A549 (cell line): ENCODE results near the gene NTRK3. TPM values are rescaled to one million over a fixed set of nuclear protein-coding genes. Genes with fewer than 3 reads are reported as not detected.

Experiments used
- ATAC-seq, 2 experiments: fragments of 200-7000 bp in 1 of 2; fragments of >200 bp in 1 of 2; cut with Nextera tagmentation in 1 of 2; cut with Tn5 transposase in 1 of 2; 3 replicates each; pipeline versions ENCODE4 v1.8.0 to v1.9.1; 2018 to 2020; ENCODE audit warnings: mild to moderate bottlenecking in 1 of 2, moderate library complexity in 1 of 2
- CTCF ChIA-PET: fragments of 300-600 bp; sonication (Branson Sonifier 250); formaldehyde crosslinking; extraction: SDS; loops from one replicate; lab custom pipeline; 2021; ENCODE audit warnings: antibody characterized with exemption, inconsistent platforms; lab: Yijun Ruan, JAX
- POLR2A ChIA-PET: fragments of 350-600 bp; formaldehyde crosslinking; extraction: SDS; loops from one replicate; lab custom pipeline; 2021; ENCODE audit warnings: antibody characterized with exemption, inconsistent platforms; lab: Yijun Ruan, JAX
- DNase-seq, 2 experiments: peaks; one replicate each; pipeline versions ENCODE4 v3.0.0 to v3.0.0-alpha.2; 2011 to 2016; ENCODE audit warnings: low read depth in 1 of 2, low spot score in 1 of 2
- FAIRE-seq: peaks from 2 replicates; lab custom pipeline; 2011; peaks lifted over from hg19 to GRCh38; lab: Jason Lieb, UNC
- H3K27ac ChIP-seq, 2 experiments: fragments of >200 bp; sonication (Bioruptor Twin); formaldehyde crosslinking; 3 replicates each; pipeline ENCODE4 v1.5.1; 2016 to 2017
- H3K4me1 ChIP-seq: fragments of >200 bp; sonication (Bioruptor Twin); formaldehyde crosslinking; 3 replicates; pipeline ENCODE4 v1.6.1; 2016
- H3K4me2 ChIP-seq: fragments of >200 bp; sonication (Bioruptor Twin); formaldehyde crosslinking; 3 replicates; pipeline ENCODE4 v1.6.1; 2016
- H3K4me3 ChIP-seq: fragments of >200 bp; sonication (Bioruptor Twin); formaldehyde crosslinking; 3 replicates; pipeline ENCODE4 v1.5.1; 2016
- H3K9me3 ChIP-seq: fragments of >200 bp; sonication (Bioruptor Twin); formaldehyde crosslinking; 3 replicates; pipeline ENCODE4 v1.6.1; 2016
- BHLHE40 ChIP-seq: IDR thresholded peaks from 2 replicates; pipeline ENCODE4 v1.6.1; 2012; ENCODE audit warnings: low read depth, low read length, inconsistent platforms
- CBX2 ChIP-seq: fragments of 200-600 bp; sonication (generic); IDR thresholded peaks from 2 replicates; pipeline ENCODE4 v1.6.1; 2016; ENCODE audit warnings: low read depth, mild to moderate bottlenecking, borderline replicate concordance
- CBX8 ChIP-seq: fragments of 200-600 bp; sonication (generic); IDR thresholded peaks from 2 replicates; pipeline ENCODE4 v1.6.1; 2016
- CEBPB ChIP-seq, 2 experiments: fragments of >200 bp in 1 of 2; sonication (Bioruptor Twin) in 1 of 2; formaldehyde crosslinking in 1 of 2; IDR thresholded peaks; 2 replicates each; pipeline ENCODE4 v1.6.1; 2012 to 2016
- CHD4 ChIP-seq: fragments of 200-600 bp; sonication (generic); IDR thresholded peaks from 2 replicates; pipeline ENCODE4 v1.6.1; 2016; ENCODE audit warnings: antibody characterized with exemption, mild to moderate bottlenecking, borderline replicate concordance
- EHF ChIP-seq: fragments of 250-450 bp; sonication (Bioruptor Pico); IDR thresholded peaks from 2 replicates; pipeline ENCODE4 v1.5.0; 2020; ENCODE audit warnings: mild to moderate bottlenecking
- ESRRA ChIP-seq: fragments of 150-350 bp; IDR thresholded peaks from 2 replicates; pipeline ENCODE4 v1.6.1; 2014; ENCODE audit warnings: mild to moderate bottlenecking, low read length, borderline replicate concordance
- FOSB ChIP-seq: fragments of 250-450 bp; sonication (Bioruptor Pico); IDR thresholded peaks from 2 replicates; pipeline ENCODE4 v1.5.0; 2020; ENCODE audit warnings: mild to moderate bottlenecking, moderate library complexity
- FOSL2 ChIP-seq, 2 experiments: fragments of 450-650 bp in 1 of 2; fragments of >200 bp in 1 of 2; sonication (Bioruptor Twin) in 1 of 2; formaldehyde crosslinking; IDR thresholded peaks; 2 replicates each; pipeline versions ENCODE4 v1.5.0 to v1.6.1; 2016 to 2020; ENCODE audit warnings: mild to moderate bottlenecking in 1 of 2, moderate library complexity in 1 of 2
- HDAC2 ChIP-seq: fragments of 200-600 bp; sonication (generic); IDR thresholded peaks from 2 replicates; pipeline ENCODE4 v1.6.1; 2016
- HEYL ChIP-seq: fragments of 250-450 bp; sonication (Bioruptor Pico); IDR thresholded peaks from 2 replicates; pipeline ENCODE4 v1.8.0; 2021; ENCODE audit warnings: mild to moderate bottlenecking, moderate library complexity
- MAX ChIP-seq: IDR thresholded peaks from 2 replicates; pipeline ENCODE4 v1.6.1; 2012
- MAZ ChIP-seq: fragments of 150-350 bp; IDR thresholded peaks from 2 replicates; pipeline ENCODE4 v1.6.1; 2014; ENCODE audit warnings: antibody characterized with exemption, low read depth, low read length, borderline replicate concordance
- NFE2L2 ChIP-seq: fragments of 150-350 bp; conservative IDR thresholded peaks from 2 replicates; pipeline ENCODE4 v1.6.1; 2014; ENCODE audit warnings: low read length
- RARB ChIP-seq: fragments of 250-450 bp; sonication (Bioruptor Pico); IDR thresholded peaks from 2 replicates; pipeline ENCODE4 v1.8.0; 2021; ENCODE audit warnings: mild to moderate bottlenecking, moderate library complexity
- RNF2 ChIP-seq: fragments of 200-600 bp; sonication (generic); IDR thresholded peaks from 2 replicates; pipeline ENCODE4 v1.6.1; 2016; ENCODE audit warnings: low read depth, mild to moderate bottlenecking, antibody characterized with exemption, moderate library complexity, borderline replicate concordance
- SMC3 ChIP-seq: fragments of >200 bp; sonication (Bioruptor Twin); formaldehyde crosslinking; IDR thresholded peaks from 3 replicates; pipeline ENCODE4 v1.6.1; 2018; ENCODE audit warnings: inconsistent platforms
- SREBF2 ChIP-seq: fragments of 450-650 bp; IDR thresholded peaks from 2 replicates; pipeline ENCODE4 v1.6.1; 2014; ENCODE audit warnings: mild to moderate bottlenecking, moderate library complexity
- TFCP2L1 ChIP-seq: fragments of 250-450 bp; sonication (Bioruptor Pico); IDR thresholded peaks from 2 replicates; pipeline ENCODE4 v1.5.0; 2021; ENCODE audit warnings: mild to moderate bottlenecking
- ZFP36 ChIP-seq: fragments of 450-650 bp; IDR thresholded peaks from 2 replicates; pipeline ENCODE4 v1.6.1; 2014; ENCODE audit warnings: borderline replicate concordance; ENCODE audit not compliant: partially characterized antibody
- ZSCAN20 ChIP-seq: fragments of 250-450 bp; sonication (Bioruptor Pico); IDR thresholded peaks from 2 replicates; pipeline ENCODE4 v1.8.0; 2022; ENCODE audit warnings: mild to moderate bottlenecking, moderate library complexity
- WGBS: methylation state at CpG from one replicate; pipeline ENCODE4 v1.1.6; 2017; ENCODE audit errors: missing lambda C conversion rate; 5-methylcytosine and 5-hydroxymethylcytosine counted together
- polyA plus RNA-seq, 4 experiments: library from polyadenylated mRNA; depleted of rRNA in 3 of 4; stranded (reverse); fragments of >200 nt; fragmentation: RNase III in 1 of 4; extraction: RNeasy Plus Mini Kit Qiagen cat#74134 plus additional on column Dnase treatment in 1 of 4; gene quantifications; 2 replicates in 3 of 4; 3 replicates in 1 of 4; pipeline ENCODE4 v1.2.3, GENCODE V29; 2011 to 2017
- TF ChIP-seq, protein P1 (sequence below): fragments of 250-450 bp; sonication (Bioruptor Pico); IDR thresholded peaks from 2 replicates; pipeline ENCODE4 v1.5.0; 2021; ENCODE audit warnings: mild to moderate bottlenecking, moderate library complexity, borderline replicate concordance

Gene NTRK3
- polyA plus RNA-seq, 2 of the 4 experiments (the other 2 are of a cell fraction): 55.0 to 55.2 TPM

GRCh38 chr15:88020806-88021205 is 235.7 kb downstream of the NTRK3 start (continued):
- TF ChIP-seq MAZ (no peak), CHD4 (no peak), TFCP2L1 (CRISPR knock-in tag) (no peak), MAX (no peak)
- TF ChIP-seq, protein P1, sequence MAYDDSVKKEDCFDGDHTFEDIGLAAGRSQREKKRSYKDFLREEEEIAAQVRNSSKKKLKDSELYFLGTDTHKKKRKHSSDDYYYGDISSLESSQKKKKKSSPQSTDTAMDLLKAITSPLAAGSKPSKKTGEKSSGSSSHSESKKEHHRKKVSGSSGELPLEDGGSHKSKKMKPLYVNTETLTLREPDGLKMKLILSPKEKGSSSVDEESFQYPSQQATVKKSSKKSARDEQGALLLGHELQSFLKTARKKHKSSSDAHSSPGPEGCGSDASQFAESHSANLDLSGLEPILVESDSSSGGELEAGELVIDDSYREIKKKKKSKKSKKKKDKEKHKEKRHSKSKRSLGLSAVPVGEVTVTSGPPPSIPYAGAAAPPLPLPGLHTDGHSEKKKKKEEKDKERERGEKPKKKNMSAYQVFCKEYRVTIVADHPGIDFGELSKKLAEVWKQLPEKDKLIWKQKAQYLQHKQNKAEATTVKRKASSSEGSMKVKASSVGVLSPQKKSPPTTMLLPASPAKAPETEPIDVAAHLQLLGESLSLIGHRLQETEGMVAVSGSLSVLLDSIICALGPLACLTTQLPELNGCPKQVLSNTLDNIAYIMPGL (CRISPR knock-in tag): no peak

DNA sequence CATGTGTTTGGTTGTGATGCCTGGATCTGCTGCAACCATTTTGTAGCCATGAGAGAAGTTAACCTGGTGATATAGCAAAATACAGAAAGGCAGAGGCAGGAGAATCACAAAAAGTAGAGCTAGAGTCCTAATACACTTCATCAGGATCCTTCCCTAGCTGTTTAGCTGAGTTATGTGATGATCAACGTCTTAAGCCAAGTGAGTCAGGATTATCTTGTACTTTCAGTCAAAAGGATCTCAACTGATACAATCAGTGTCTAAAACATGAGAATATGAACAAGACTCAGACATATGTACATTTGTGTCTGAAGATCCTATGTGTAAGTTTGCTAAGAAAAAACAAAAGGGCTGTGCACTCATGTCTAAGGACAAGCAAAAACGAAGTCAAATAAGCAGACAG is 236.9 kb downstream of the NTRK3 start:
- POLR2A ChIA-PET: no interaction called here
- no peak overlapping the region for H3K4me2 ChIP-seq
- H3K4me3 ChIP-seq: no peak overlapping the region
- CTCF ChIA-PET: interaction anchor here (0.9 kb wide), 1 partner anchor 37 kb away, joined by 3 read pairs; no protein-coding TSS in a partner anchor
- FAIRE-seq (no peak), ATAC-seq (no peak), DNase-seq (no peak)
- 2% methylated on average over 2 of the region's 2 CpGs for WGBS
- H3K27ac ChIP-seq: no peak overlapping the region
- no peaks in the 10 kb centered on the region for H3K9me3 ChIP-seq
- H3K4me1 ChIP-seq: peaks cover 6% of the 10 kb centered on the region; the same call in 2 of the 3 replicates
- TF ChIP-seq FOSL2 (IDR thresholded peaks at IDR 0.05) (no peak), FOSL2 (CRISPR knock-in tag; IDR thresholded peaks at IDR 0.05) (no peak), SMC3 (no peak), HEYL (CRISPR knock-in tag) (no peak), NFE2L2 (no peak), SREBF2 (no peak), CBX2 (no peak), ESRRA (no peak), ZFP36 (no peak), ZSCAN20 (CRISPR knock-in tag) (no peak), RARB (CRISPR knock-in tag) (no peak), EHF (CRISPR knock-in tag) (no peak), BHLHE40 (no peak), CEBPB (IDR thresholded peaks at IDR 0.05) (no peak), RNF2 (no peak), HDAC2 (no peak), CHD4 (no peak), FOSB (CRISPR knock-in tag) (no peak), CBX8 (no peak)

GRCh38 chr15:88018869-88019641 is 237.5 kb downstream of the NTRK3 start:
- POLR2A ChIA-PET: no interaction called here
- H3K9me3 ChIP-seq: no peaks in the 10 kb centered on the region
- FAIRE-seq (no peak), DNase-seq (no peak), ATAC-seq (no peak)
- no peak overlapping the region for H3K4me3 ChIP-seq
- peaks cover 6% of the 10 kb centered on the region; the same call in 2 of the 3 replicates for H3K4me1 ChIP-seq
- TF ChIP-seq, protein P1 (CRISPR knock-in tag): no peak
- TF ChIP-seq RNF2: no peak
- TF ChIP-seq, all 56 proteins: peak for 0
- H3K4me2 ChIP-seq: no peak overlapping the region
- CTCF ChIA-PET: interaction anchor here (1.5 kb wide), 1 partner anchor 21 kb away, joined by 3 read pairs; no protein-coding TSS in a partner anchor
- H3K27ac ChIP-seq: no peak overlapping the region
- WGBS: 27% methylated on average over 1 of the region's 1 CpG
